WI38 (cell line): ENCODE results near the gene CASQ2.
A peak's percentile ranks its signal among the peaks of the same experiment; 100 is the strongest.

Experiments used
- H3K4me3 ChIP-seq: 2 replicates; pipeline ENCODE4 v1.5.1; 2011; ENCODE audit warnings: low read depth, mild to moderate bottlenecking, control low read depth, low read length
- TF ChIP-seq, protein P1 (sequence below): IDR thresholded peaks from 2 replicates; pipeline ENCODE4 v1.5.1; 2012; ENCODE audit warnings: low read depth, mild to moderate bottlenecking, control low read depth, low read length

CASQ2 gene

DNA sequence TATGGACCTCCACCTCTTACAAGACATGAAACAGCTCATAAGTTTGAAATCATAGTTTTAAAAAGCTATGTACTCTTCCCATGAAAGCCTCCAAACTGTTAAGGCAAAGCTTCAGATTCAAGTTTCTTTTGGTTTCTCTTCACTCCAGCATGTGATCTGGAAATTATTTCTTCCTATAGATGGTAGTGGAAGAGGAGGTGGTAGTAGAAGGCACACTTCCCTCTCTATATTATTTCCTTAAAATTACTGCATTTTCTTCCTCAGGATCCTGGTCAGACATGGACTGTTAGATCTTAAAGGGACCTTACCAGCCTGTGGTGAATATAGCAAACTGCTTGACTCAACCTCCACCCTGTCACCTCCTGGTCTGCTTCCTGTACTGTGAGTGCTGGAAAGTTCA is 40.6 kb upstream of the CASQ2 start:
- H3K4me3 ChIP-seq, result no peak overlapping the region
- TF ChIP-seq, protein P1, sequence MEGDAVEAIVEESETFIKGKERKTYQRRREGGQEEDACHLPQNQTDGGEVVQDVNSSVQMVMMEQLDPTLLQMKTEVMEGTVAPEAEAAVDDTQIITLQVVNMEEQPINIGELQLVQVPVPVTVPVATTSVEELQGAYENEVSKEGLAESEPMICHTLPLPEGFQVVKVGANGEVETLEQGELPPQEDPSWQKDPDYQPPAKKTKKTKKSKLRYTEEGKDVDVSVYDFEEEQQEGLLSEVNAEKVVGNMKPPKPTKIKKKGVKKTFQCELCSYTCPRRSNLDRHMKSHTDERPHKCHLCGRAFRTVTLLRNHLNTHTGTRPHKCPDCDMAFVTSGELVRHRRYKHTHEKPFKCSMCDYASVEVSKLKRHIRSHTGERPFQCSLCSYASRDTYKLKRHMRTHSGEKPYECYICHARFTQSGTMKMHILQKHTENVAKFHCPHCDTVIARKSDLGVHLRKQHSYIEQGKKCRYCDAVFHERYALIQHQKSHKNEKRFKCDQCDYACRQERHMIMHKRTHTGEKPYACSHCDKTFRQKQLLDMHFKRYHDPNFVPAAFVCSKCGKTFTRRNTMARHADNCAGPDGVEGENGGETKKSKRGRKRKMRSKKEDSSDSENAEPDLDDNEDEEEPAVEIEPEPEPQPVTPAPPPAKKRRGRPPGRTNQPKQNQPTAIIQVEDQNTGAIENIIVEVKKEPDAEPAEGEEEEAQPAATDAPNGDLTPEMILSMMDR, result no peak

DNA sequence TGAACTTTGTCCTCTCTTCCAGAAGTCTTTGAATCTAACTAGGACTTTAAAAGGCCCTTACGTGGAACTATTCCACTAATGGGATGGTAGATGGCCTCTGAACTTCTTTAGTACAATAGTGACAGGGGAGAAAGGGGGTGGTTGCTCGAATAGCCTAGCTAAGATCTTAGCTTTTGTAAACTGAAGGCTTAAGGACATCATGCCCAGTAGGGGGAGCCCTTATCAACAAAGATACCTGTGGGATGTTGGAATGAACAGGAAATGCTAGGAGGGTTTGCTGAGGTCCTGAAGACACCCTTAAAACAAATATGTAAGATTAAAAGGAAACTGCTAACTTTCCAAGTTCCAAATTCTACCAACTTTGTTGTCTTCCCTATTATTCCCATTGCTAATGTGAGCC is 39.2 kb upstream of the CASQ2 start:
- TF ChIP-seq, protein P1, result peak; percentile 59
- no peak overlapping the region for H3K4me3 ChIP-seq

DNA sequence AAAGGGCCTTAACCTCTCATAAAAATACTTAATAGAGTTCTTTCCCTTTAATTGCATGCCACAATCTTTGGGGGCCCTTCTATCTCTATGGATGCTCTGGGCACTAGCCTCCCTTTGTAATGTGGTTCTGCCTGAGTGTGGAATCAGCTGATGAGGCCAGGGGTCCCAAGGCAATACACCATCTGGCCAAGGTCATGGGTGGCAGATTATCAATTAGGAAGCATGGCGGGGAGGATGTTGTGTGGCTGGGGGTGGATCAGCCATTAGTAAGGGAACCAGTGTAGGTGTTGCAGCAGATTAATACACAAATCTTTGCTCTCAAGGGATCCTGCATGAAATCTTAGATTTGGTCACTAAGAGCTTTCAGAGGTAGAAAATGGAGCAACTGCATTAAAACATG is 37.1 kb upstream of the CASQ2 start:
- TF ChIP-seq, protein P1, result no peak

DNA sequence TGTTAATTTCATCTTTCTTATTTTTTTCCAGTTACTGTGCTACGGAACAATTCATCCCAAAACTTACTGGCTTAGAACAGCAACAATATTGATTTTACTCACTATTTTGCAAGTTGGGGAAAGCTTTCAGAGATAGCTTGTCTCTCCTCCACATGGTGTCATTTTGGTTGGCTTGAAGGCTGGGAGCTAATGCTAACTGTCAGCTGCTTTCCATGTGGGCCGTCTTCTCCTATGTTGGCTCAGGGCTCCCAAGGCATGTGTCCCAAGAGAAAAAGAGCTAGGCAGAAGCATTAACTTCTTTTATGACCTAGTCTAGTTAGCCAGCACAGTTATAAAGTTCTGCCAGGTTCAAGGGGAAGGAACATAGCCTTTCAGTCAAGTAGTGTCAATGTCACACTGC is 33.9 kb upstream of the CASQ2 start:
- H3K4me3 ChIP-seq, result no peak overlapping the region
- TF ChIP-seq, protein P1, result no peak

More for the DNA sequence above, 37.1 kb upstream of the CASQ2 start:
- no peak overlapping the region for H3K4me3 ChIP-seq

DNA sequence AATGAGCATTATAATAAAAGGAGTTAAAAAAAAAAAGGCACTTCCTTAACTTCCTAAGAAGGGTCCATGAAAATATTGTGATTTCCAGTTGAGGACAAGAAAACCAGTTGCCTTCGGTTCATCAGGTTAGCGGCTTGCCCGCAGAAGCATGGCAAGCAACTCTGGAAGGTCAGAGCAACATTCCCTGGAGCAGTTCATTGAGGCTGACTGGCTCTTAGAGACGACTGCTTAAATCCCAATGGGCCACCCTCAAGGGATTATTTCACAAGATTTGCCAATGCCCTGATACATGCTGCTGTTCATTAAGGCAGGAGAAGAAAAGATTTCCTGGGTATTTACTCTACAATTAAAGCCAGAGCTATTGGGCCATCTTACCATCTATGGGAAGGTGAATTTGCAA is 29.0 kb upstream of the CASQ2 start:
- TF ChIP-seq, protein P1, result no peak
- no peak overlapping the region for H3K4me3 ChIP-seq

DNA sequence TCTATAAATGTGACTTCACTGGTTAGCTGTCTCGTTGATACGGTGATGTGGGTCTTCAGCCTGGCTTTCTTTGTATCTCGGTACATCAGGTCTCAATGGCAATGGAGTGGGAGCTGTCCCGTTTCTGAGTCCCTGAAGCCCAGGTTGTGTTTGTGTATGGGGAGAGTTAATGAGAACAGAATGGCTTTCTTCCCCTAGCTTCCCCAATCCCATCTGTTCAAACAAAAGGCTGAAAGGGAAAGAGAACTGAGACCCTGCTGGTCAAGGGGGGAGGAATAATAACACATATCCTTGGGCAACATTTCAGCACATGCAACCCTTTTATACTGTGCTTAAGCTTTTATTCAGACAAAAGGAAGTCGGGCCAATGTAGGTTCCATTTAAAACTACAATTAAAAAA is 28.4 kb upstream of the CASQ2 start:
- TF ChIP-seq, protein P1, result no peak
- H3K4me3 ChIP-seq, result no peak overlapping the region

DNA sequence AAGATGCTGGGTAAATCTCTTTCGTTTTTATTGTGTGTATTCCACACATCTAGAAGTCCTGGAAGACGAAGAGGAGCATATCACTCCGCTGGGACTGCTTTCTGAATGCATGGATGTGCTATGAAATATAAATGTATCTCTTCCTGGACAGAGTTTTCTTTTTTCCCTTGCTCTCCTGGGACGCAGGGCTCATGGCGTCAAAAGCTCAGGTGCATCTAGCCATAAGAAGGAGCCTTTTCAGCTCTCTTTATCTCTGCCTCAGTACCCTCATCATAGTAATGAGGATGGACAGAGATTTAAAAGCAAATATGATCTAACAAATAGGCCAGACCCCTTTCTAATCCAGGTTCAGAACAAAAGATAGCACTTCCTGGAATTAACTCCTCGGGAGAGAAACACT is 27.5 kb upstream of the CASQ2 start:
- TF ChIP-seq, protein P1, result no peak
- H3K4me3 ChIP-seq, result no peak overlapping the region
